Ovary (tissue), 9 donors: ENCODE measurements around the gene GORASP1. TPM values are rescaled to one million over a fixed set of nuclear protein-coding genes. Genes with fewer than 3 reads are reported as not detected.

Experiments
- DNase-seq, 5 donors: peaks; one replicate each; pipeline ENCODE4 v3.0.0-alpha.2; 2019 to 2020
- H3K27ac ChIP-seq, 2 donors: fragments of 200-600 bp; one replicate each; pipeline versions ENCODE4 v1.5.1 to v1.8.0; 2019 to 2022
- H3K27me3 ChIP-seq: fragments of 200-600 bp; one replicate; pipeline ENCODE4 v1.8.0; 2022
- H3K36me3 ChIP-seq: fragments of 200-600 bp; sonication (generic); one replicate; pipeline ENCODE4 v1.5.1; 2019
- H3K4me1 ChIP-seq: one replicate; pipeline ENCODE4 v1.8.1; 2013; ENCODE audit warnings: mild to moderate bottlenecking, moderate library complexity; ENCODE audit not compliant: insufficient read depth
- H3K4me3 ChIP-seq: fragments of 200-600 bp; sonication (generic); one replicate; pipeline ENCODE4 v1.5.1; 2017
- H3K9me3 ChIP-seq, 2 donors: fragments of 200-600 bp in 1 of 2; sonication (generic) in 1 of 2; one replicate each; pipeline versions ENCODE4 v1.5.1 to v1.8.1; 2013 to 2019; ENCODE audit warnings: mild to moderate bottlenecking in 1 of 2, moderate library complexity in 1 of 2
- EP300 ChIP-seq: sonication (generic); formaldehyde crosslinking; IDR thresholded peaks from one replicate; pipeline ENCODE4 v1.6.1; 2017; ENCODE audit warnings: antibody characterized with exemption
- POLR2A ChIP-seq: fragments of 450-650 bp; IDR thresholded peaks from one replicate; pipeline ENCODE4 v1.6.1; 2017; ENCODE audit warnings: antibody characterized with exemption, mild to moderate bottlenecking, moderate library complexity
- WGBS, 3 donors: extraction: QIAGEN DNeasy Blood & Tissue Kit in 1 of 3; methylation state at CpG; one replicate each; pipeline versions ENCODE4 v1.1.5 to v1.1.7; 2013 to 2017; 5-methylcytosine and 5-hydroxymethylcytosine counted together
- intact Hi-C, 4 donors: fragments of 100-400 bp; cut with DNase I; formaldehyde crosslinking; loops; one replicate each; pipeline versions ENCODE4 v1.11.0 to v1.15.1; 2022 to 2023
- polyA plus RNA-seq, 2 donors: library from polyadenylated mRNA; stranded (reverse); fragments of 200-250 nt in 1 of 2; fragments of 350-450 nt in 1 of 2; fragmentation: Illumina TruSeq in 1 of 2; extraction: RNeasy Lipid Tissue Mini Kit (QIAGEN cat#74804) in 1 of 2; gene quantifications; one replicate each; pipeline ENCODE4 v1.2.3, GENCODE V29; 2013 to 2014
- total RNA-seq, 7 donors: library from RNA; depleted of rRNA in 2 of 7; stranded (reverse); fragments of >200 nt in 2 of 7; fragmentation: NEBNext Ultra II Directional in 3 of 7; extraction: Animal tissue kit (Norgen Biotek cat#: 25700) in 3 of 7; gene quantifications; one replicate each; pipeline versions ENCODE4 v1.1.0 to v1.2.4, GENCODE V29; 2016 to 2023
- TF ChIP-seq, protein P1 (sequence below), 3 donors: fragments of 450-650 bp in 2 of 3; fragments of 200-600 bp in 1 of 3; IDR thresholded peaks; one replicate each; pipeline versions ENCODE4 v1.5.1 to v1.8.0; 2016 to 2022; ENCODE audit warnings: antibody characterized with exemption in 3 of 3, mild to moderate bottlenecking in 1 of 3
- donor health status: DM: no; HTN: no; CAD: no; lungs with moderate emphysema.
- donor health status: DM: no; HTN: no; CAD: no.
- donor health status: Bipolar disorder and iron deficiency.
- donor health status: DM: yes; HTN: yes; CAD: no.
- donor health status: DM: no; HTN: no; CAD: no.
- donor health status: DM: yes; HTN: yes; CAD: no.

Gene GORASP1
- total and polyA plus RNA-seq, 9 donors, result 31.4 to 54.5 (median 47.5) TPM

DNA sequence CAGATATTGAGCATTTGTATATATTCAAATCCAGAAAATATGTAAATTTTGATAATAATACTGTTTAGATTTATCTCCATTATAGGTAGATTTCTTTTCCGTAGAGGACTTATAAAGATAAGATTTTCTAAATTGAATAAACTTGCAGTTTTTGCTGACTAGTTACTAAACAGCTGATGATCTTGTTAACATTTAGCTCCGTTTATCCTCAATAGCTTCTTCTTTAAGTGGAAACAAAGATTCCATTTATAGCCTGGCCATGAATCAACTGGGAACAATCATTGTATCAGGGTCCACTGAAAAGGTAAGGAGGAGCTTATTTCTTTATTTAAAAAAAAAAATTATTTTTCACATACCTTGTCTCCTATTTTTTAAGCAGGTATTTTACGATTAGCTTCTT, 38.9 kb downstream of the GORASP1 start:
- Histone ChIP-seq H3K9me3 (no peaks in the 10 kb centered on the region), H3K27ac (no peak overlapping the region), H3K4me1 (no peaks in the 10 kb centered on the region), H3K36me3 (no peaks in the 10 kb centered on the region), H3K4me3 (no peak overlapping the region), H3K27me3 (no peaks in the 10 kb centered on the region)
- TF ChIP-seq EP300 (no peak), POLR2A (no peak)
- TF ChIP-seq, protein P1, sequence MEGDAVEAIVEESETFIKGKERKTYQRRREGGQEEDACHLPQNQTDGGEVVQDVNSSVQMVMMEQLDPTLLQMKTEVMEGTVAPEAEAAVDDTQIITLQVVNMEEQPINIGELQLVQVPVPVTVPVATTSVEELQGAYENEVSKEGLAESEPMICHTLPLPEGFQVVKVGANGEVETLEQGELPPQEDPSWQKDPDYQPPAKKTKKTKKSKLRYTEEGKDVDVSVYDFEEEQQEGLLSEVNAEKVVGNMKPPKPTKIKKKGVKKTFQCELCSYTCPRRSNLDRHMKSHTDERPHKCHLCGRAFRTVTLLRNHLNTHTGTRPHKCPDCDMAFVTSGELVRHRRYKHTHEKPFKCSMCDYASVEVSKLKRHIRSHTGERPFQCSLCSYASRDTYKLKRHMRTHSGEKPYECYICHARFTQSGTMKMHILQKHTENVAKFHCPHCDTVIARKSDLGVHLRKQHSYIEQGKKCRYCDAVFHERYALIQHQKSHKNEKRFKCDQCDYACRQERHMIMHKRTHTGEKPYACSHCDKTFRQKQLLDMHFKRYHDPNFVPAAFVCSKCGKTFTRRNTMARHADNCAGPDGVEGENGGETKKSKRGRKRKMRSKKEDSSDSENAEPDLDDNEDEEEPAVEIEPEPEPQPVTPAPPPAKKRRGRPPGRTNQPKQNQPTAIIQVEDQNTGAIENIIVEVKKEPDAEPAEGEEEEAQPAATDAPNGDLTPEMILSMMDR (IDR thresholded peaks at IDR 0.05), result no peak
- DNase-seq, result no peak
- WGBS, 3 donors, result 69 to 87% (median 72%) methylated on average over 3 of the region's 3 CpGs
- intact Hi-C loops, result no loop called here

DNA sequence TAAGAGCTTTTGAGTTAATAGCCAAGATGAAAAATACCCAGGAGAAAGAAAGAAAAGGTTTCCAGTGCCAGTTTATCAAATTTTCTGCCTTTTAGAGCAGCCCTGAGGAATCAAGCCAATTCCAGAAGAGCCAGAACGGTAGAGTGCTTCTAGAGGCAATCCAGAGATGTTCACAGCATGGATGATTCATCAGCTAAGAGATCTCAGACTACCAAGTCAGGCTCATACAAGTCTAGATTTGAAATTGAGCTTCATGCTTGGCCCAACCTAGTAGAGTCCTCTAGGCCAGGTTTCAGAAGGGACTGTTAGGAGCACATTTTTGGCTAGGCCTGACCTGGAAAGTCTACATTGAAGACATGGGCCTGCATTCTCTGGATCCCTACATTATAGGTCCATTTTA, 40.1 kb downstream of the GORASP1 start:
- H3K9me3 ChIP-seq, result no peaks in the 10 kb centered on the region
- H3K36me3 ChIP-seq, result no peaks in the 10 kb centered on the region
- H3K4me3 ChIP-seq, result no peak overlapping the region
- DNase-seq, result no peak
- H3K27ac ChIP-seq, result no peak overlapping the region
- intact Hi-C loops, result no loop called here
- TF ChIP-seq, protein P1 (IDR thresholded peaks at IDR 0.05), result no peak
- no peak for TF ChIP-seq EP300
- TF ChIP-seq POLR2A, result no peak
- no peaks in the 10 kb centered on the region for H3K4me1 ChIP-seq
- WGBS, 3 donors, result 39 to 45% (median 42%) methylated on average over 1 of the region's 1 CpG
- no peaks in the 10 kb centered on the region for H3K27me3 ChIP-seq

DNA sequence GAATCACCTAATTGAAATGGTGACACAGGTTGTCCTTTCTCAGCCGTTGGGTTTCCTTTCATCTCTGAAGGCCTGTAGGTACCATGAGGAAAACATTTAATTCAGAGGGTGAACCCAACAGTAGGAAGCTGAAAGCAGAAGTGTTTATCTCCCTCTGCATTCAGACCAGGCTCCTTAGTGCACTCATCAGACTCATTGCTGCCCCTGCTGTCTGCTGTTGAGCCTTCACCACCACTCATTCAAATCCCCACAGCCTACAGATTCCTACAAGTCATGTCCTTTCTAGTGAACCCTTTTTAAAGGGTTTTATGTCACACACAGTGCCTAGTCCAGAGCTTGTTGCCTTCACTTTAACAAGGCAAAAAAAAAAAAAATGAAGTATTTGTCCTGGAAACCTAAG, 42.2 kb downstream of the GORASP1 start:
- no peak overlapping the region for H3K27ac ChIP-seq
- H3K4me3 ChIP-seq, result no peak overlapping the region
- H3K27me3 ChIP-seq, result no peaks in the 10 kb centered on the region
- no peak for DNase-seq
- intact Hi-C loops, result no loop called here
- TF ChIP-seq EP300 (no peak), POLR2A (no peak)
- TF ChIP-seq, protein P1 (IDR thresholded peaks at IDR 0.05), result no peak
- H3K4me1 ChIP-seq, result no peaks in the 10 kb centered on the region
- no peaks in the 10 kb centered on the region for H3K36me3 ChIP-seq
- 22 to 47% (median 42%) methylated on average over 1 of the region's 1 CpG for WGBS, 3 donors
- no peaks in the 10 kb centered on the region for H3K9me3 ChIP-seq

- Histone ChIP-seq H3K27ac (no peak overlapping the region), H3K36me3 (no peaks in the 10 kb centered on the region), H3K4me1 (no peaks in the 10 kb centered on the region), H3K9me3 (no peaks in the 10 kb centered on the region), H3K4me3 (no peak overlapping the region), H3K27me3 (no peaks in the 10 kb centered on the region)
- 65 to 90% (median 89%) methylated on average over 1 of the region's 1 CpG for WGBS, 3 donors
- DNase-seq, result no peak
- intact Hi-C loops, result no loop called here
- TF ChIP-seq, protein P1 (IDR thresholded peaks at IDR 0.05), result no peak
- TF ChIP-seq POLR2A, result no peak
- no peak for TF ChIP-seq EP300
Observed at GRCh38 chr3:39064646-39065045, 42.8 kb downstream of the GORASP1 start.

GRCh38 chr3:39063143-39063542, 44.3 kb downstream of the GORASP1 start:
- Histone ChIP-seq H3K27me3 (no peaks in the 10 kb centered on the region), H3K4me1 (no peaks in the 10 kb centered on the region), H3K27ac (no peak overlapping the region), H3K4me3 (no peak overlapping the region), H3K36me3 (no peaks in the 10 kb centered on the region), H3K9me3 (no peaks in the 10 kb centered on the region)
- TF ChIP-seq EP300 (no peak), POLR2A (no peak)
- TF ChIP-seq, protein P1 (IDR thresholded peaks at IDR 0.05), result no peak
- DNase-seq, result no peak
- intact Hi-C loops, result no loop called here
- 92 to 95% (median 93%) methylated on average over 3 of the region's 3 CpGs for WGBS, 3 donors
